ENCODE results near the gene PCDHA7.

GRCh38 chr5:140796718-140797095, 37.4 kb upstream of the PCDHA7 start:
- TF ChIP-seq CTCF (conservative IDR thresholded peaks at IDR 0.05; ENCODE audit: low read depth, low read length) (no peak), POLR2A (IDR thresholded peaks at IDR 0.05; ENCODE audit: low read depth, low read length) (no peak), RAD21 (IDR thresholded peaks at IDR 0.05; ENCODE audit: low read length) (no peak), MAZ (IDR thresholded peaks at IDR 0.05; ENCODE audit: borderline replicate concordance, low read depth, low read length) (no peak), FOS (IDR thresholded peaks at IDR 0.05; ENCODE audit: low read depth, low read length) (no peak), CEBPB (IDR thresholded peaks at IDR 0.05; ENCODE audit: low read depth, low read length) (no peak), RFX5 (IDR thresholded peaks at IDR 0.05; ENCODE audit: low read depth, low read length) (no peak), ELK1 (IDR thresholded peaks at IDR 0.05; ENCODE audit: borderline replicate concordance, low read depth, low read length) (no peak), CHD1 (IDR thresholded peaks at IDR 0.05; ENCODE audit: low read depth, low read length) (no peak), SMC3 (IDR thresholded peaks at IDR 0.05; ENCODE audit: low read depth, low read length) (no peak), MXI1 (IDR thresholded peaks at IDR 0.05; ENCODE audit: borderline replicate concordance, low read depth, low read length) (no peak), BHLHE40 (IDR thresholded peaks at IDR 0.05; ENCODE audit: low read depth, low read length) (no peak), RCOR1 (IDR thresholded peaks at IDR 0.05; ENCODE audit: insufficient replicate concordance, low read length) (no peak), USF2 (IDR thresholded peaks at IDR 0.05; ENCODE audit: low read depth, low read length) (no peak)

Measured in IMR-90 (cell line).